HL-60 (cell line): ENCODE data around the gene SCIN.

Source experiments
- GABPA ChIP-seq: IDR thresholded peaks from 2 replicates; pipeline ENCODE4 v1.6.1; 2012; ENCODE audit warnings: low read depth
- POLR2AphosphoS5 ChIP-seq: IDR thresholded peaks from 2 replicates; pipeline ENCODE4 v1.6.1; 2012; ENCODE audit warnings: low read depth
- SPI1 ChIP-seq: IDR thresholded peaks from 2 replicates; pipeline ENCODE4 v1.6.1; 2012; ENCODE audit warnings: low read depth, mild to moderate bottlenecking, borderline replicate concordance
- TF ChIP-seq, protein P1 (sequence below): IDR thresholded peaks from one replicate; pipeline ENCODE4 v1.5.1; 2011; ENCODE audit warnings: low read length, control low read depth, inconsistent platforms; ENCODE audit not compliant: insufficient read depth
- TF ChIP-seq, protein P2 (sequence below): IDR thresholded peaks from 2 replicates; pipeline ENCODE4 v1.6.1; 2012; ENCODE audit warnings: low read depth; ENCODE audit not compliant: insufficient replicate concordance

DNA sequence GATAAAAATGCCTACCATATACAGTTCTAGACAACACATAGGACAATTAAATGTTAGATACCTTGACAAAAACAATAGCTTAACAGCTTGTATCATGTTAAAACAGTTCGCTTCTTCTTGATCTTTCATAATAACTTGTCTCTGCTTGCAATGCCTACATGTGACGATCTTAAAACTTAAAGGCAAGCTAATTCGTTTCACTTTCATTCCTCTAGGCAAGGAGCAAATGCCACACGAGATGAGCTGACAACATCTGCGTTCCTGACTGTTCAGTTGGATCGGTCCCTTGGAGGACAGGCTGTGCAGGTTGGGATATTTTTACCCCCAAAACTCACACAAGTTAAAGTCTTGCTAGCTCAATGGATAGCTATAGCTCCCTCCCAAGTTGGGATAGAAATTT, 65.3 kb downstream of the SCIN start:
- TF ChIP-seq, protein P1, sequence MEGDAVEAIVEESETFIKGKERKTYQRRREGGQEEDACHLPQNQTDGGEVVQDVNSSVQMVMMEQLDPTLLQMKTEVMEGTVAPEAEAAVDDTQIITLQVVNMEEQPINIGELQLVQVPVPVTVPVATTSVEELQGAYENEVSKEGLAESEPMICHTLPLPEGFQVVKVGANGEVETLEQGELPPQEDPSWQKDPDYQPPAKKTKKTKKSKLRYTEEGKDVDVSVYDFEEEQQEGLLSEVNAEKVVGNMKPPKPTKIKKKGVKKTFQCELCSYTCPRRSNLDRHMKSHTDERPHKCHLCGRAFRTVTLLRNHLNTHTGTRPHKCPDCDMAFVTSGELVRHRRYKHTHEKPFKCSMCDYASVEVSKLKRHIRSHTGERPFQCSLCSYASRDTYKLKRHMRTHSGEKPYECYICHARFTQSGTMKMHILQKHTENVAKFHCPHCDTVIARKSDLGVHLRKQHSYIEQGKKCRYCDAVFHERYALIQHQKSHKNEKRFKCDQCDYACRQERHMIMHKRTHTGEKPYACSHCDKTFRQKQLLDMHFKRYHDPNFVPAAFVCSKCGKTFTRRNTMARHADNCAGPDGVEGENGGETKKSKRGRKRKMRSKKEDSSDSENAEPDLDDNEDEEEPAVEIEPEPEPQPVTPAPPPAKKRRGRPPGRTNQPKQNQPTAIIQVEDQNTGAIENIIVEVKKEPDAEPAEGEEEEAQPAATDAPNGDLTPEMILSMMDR, result no peak
- TF ChIP-seq POLR2AphosphoS5, result no peak
- TF ChIP-seq, protein P2, sequence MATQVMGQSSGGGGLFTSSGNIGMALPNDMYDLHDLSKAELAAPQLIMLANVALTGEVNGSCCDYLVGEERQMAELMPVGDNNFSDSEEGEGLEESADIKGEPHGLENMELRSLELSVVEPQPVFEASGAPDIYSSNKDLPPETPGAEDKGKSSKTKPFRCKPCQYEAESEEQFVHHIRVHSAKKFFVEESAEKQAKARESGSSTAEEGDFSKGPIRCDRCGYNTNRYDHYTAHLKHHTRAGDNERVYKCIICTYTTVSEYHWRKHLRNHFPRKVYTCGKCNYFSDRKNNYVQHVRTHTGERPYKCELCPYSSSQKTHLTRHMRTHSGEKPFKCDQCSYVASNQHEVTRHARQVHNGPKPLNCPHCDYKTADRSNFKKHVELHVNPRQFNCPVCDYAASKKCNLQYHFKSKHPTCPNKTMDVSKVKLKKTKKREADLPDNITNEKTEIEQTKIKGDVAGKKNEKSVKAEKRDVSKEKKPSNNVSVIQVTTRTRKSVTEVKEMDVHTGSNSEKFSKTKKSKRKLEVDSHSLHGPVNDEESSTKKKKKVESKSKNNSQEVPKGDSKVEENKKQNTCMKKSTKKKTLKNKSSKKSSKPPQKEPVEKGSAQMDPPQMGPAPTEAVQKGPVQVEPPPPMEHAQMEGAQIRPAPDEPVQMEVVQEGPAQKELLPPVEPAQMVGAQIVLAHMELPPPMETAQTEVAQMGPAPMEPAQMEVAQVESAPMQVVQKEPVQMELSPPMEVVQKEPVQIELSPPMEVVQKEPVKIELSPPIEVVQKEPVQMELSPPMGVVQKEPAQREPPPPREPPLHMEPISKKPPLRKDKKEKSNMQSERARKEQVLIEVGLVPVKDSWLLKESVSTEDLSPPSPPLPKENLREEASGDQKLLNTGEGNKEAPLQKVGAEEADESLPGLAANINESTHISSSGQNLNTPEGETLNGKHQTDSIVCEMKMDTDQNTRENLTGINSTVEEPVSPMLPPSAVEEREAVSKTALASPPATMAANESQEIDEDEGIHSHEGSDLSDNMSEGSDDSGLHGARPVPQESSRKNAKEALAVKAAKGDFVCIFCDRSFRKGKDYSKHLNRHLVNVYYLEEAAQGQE, result no peak
- TF ChIP-seq GABPA, result no peak
- TF ChIP-seq SPI1, result no peak
